SHP77 (cell line): Measurements from ENCODE around the gene VCAN.
A peak's percentile ranks its signal among the peaks of the same experiment; 100 is the strongest.

Experiments used
- DNase-seq, 2 experiments: peaks; one replicate each; lab custom pipeline; 2025; lab: John Stamatoyannopoulos, UW

Gene VCAN

GRCh38 chr5:83467371-83468035 lies 4.0 kb upstream of the VCAN start:
- DNase-seq: no peak

- no peak for DNase-seq
These were observed 2.5 kb upstream of the VCAN start for GRCh38 chr5:83469075-83469474.

GRCh38 chr5:83470526-83471404 lies 779 bp upstream of the VCAN start:
- DNase-seq: no peak

- no peak for DNase-seq
These were observed 616 bp downstream of the VCAN start for GRCh38 chr5:83472213-83472507.

GRCh38 chr5:83472508-83473345 lies 1.2 kb downstream of the VCAN start:
- DNase-seq: peak; percentile 36 to 44

GRCh38 chr5:83473346-83474160 lies 2.0 kb downstream of the VCAN start:
- peak; percentile 71 to 78 for DNase-seq

- DNase-seq: peak; percentile 87 to 94
These were observed 2.7 kb downstream of the VCAN start for GRCh38 chr5:83474161-83474796.

GRCh38 chr5:83474991-83475390 lies 3.4 kb downstream of the VCAN start:
- peak in 1 of 2 experiments; percentile 30 for DNase-seq

GRCh38 chr5:83475391-83475863 lies 3.9 kb downstream of the VCAN start:
- no peak for DNase-seq

GRCh38 chr5:83475935-83476814 lies 4.6 kb downstream of the VCAN start:
- DNase-seq: no peak

- no peak for DNase-seq
These were observed 11.4 kb downstream of the VCAN start for GRCh38 chr5:83482961-83483360.

GRCh38 chr5:83484294-83484693 lies 12.8 kb downstream of the VCAN start:
- no peak for DNase-seq

GRCh38 chr5:83485842-83486241 lies 14.3 kb downstream of the VCAN start:
- no peak for DNase-seq

GRCh38 chr5:83487155-83487554 lies 15.6 kb downstream of the VCAN start:
- DNase-seq: no peak

GRCh38 chr5:83488271-83488670 lies 16.7 kb downstream of the VCAN start:
- DNase-seq: no peak

GRCh38 chr5:83488821-83489220 lies 17.3 kb downstream of the VCAN start:
- DNase-seq: no peak

- no peak for DNase-seq
These were observed 18.7 kb downstream of the VCAN start for GRCh38 chr5:83490203-83490602.

- peak in 1 of 2 experiments; percentile 20 for DNase-seq
These were observed 20.8 kb downstream of the VCAN start for GRCh38 chr5:83492331-83492730.

GRCh38 chr5:83493644-83494043 lies 22.1 kb downstream of the VCAN start:
- no peak for DNase-seq

- no peak for DNase-seq
These were observed 22.6 kb downstream of the VCAN start for GRCh38 chr5:83494087-83494620.
